H1 (cell line): Measurements from ENCODE around the gene TIAL1.

Experiments
- CTCF ChIP-seq, 3 experiments: IDR thresholded peaks; 1 replicate in 2 of 3; 2 replicates in 1 of 3; pipeline versions ENCODE4 v1.5.1 to v1.6.1; 2011; ENCODE audit warnings: low read length in 3 of 3, mild to moderate bottlenecking in 3 of 3, inconsistent platforms in 2 of 3, low read depth in 1 of 3, moderate library complexity in 1 of 3; ENCODE audit not compliant: insufficient read depth in 1 of 3; ENCODE audit errors: control extremely low read depth in 1 of 3
- JUN ChIP-seq: IDR thresholded peaks from 2 replicates; pipeline ENCODE4 v1.6.1; 2011; ENCODE audit warnings: low read depth, mild to moderate bottlenecking, improper control_type of control experiment, low read length
- MAFK ChIP-seq: IDR thresholded peaks from 2 replicates; pipeline ENCODE4 v1.6.1; 2012; ENCODE audit warnings: low read depth, mild to moderate bottlenecking, improper control_type of control experiment, low read length
- POLR2A ChIP-seq, 2 experiments: IDR thresholded peaks; 1 replicate in 1 of 2; 2 replicates in 1 of 2; pipeline ENCODE4 v1.6.1; 2011; ENCODE audit warnings: low read depth in 2 of 2, low read length in 2 of 2, mild to moderate bottlenecking in 2 of 2; ENCODE audit errors: control extremely low read depth in 1 of 2

- TF ChIP-seq JUN = no peak
- TF ChIP-seq POLR2A (IDR thresholded peaks at IDR 0.05; ENCODE audit: control extremely low read depth in 1 of 2, low read depth in 2 of 2, low read length in 2 of 2) = no peak
- TF ChIP-seq MAFK = no peak
- TF ChIP-seq CTCF (IDR thresholded peaks at IDR 0.05; ENCODE audit: control extremely low read depth in 1 of 3, insufficient read depth in 1 of 3, low read depth in 1 of 3, low read length in 3 of 3) = no peak
Measured at GRCh38 chr10:119640384-119640783, 43.6 kb upstream of the TIAL1 start.
